ENCODE data around the gene PLCH2. TPM values are rescaled to one million over a fixed set of nuclear protein-coding genes. Genes with fewer than 3 reads are reported as not detected.

PLCH2 gene
- total and polyA plus RNA-seq, 2 donors (not counting 1 experiment from before 2014, with no cell fraction given), result 20.0 to 34.9 TPM

- Histone ChIP-seq H3K27me3 (replicated peaks in 1 of 4; ENCODE audit: control extremely low read depth in 1 of 4, control insufficient read depth in 3 of 4, insufficient read depth in 4 of 4, low read length in 3 of 4) (peaks cover 0 to 16% (median 2%) of the 10 kb centered on the region in 4 experiments), H3K79me2 (ENCODE audit: control insufficient read depth, insufficient read depth, low read length) (no peaks in the 10 kb centered on the region), H3K4me2 (replicated peaks; ENCODE audit: low read depth, low read length, poor library complexity, severe bottlenecking) (peak overlapping the region; percentile 82), H3K4me3 (ENCODE audit: control extremely low read depth in 1 of 5, extremely low read depth in 1 of 5, insufficient read depth in 1 of 5, low read depth in 2 of 5, low read length in 4 of 5) (peak overlapping the region in 4 of 5 experiments; percentile 69 to 89 (median 76)), H3K4me1 (ENCODE audit: control insufficient read depth in 2 of 2, insufficient read depth in 2 of 2, low read length in 2 of 2) (peaks cover 34 to 47% of the 10 kb centered on the region in 2 donors), H2AFZ (ENCODE audit: insufficient read depth, low read depth, low read length, poor library complexity, severe bottlenecking) (peak overlapping the region; percentile 57), H3K9me3 (ENCODE audit: control extremely low read depth in 1 of 3, control insufficient read depth in 2 of 3, insufficient read depth in 1 of 3, low read length in 2 of 3) (no peaks in the 10 kb centered on the region), H4K20me1 (ENCODE audit: control insufficient read depth, insufficient read depth, low read length, poor library complexity, severe bottlenecking) (peaks cover 7% of the 10 kb centered on the region), H3K9ac (ENCODE audit: low read length) (peak overlapping the region; percentile 67), H3K27ac (ENCODE audit: low read length in 2 of 2) (peak overlapping the region; percentile 99 to 100), H3K36me3 (replicated peaks in 1 of 2; ENCODE audit: control extremely low read depth in 1 of 2, control insufficient read depth in 1 of 2, extremely low read depth in 1 of 2, insufficient read depth in 2 of 2, low read length in 1 of 2) (no peaks in the 10 kb centered on the region)
- POLR2A ChIA-PET, result interaction anchor here (0.5 to 6.1 kb wide), 15 partner anchors 10 to 409 kb away, joined by 3 to 88 read pairs (median 6); partner anchors contain the start of genes FAAP20, HES5, MORN1 and PANK4
- CTCF ChIA-PET, result interaction anchor here (0.6 to 4.9 kb wide), 10 partner anchors 9 to 351 kb away, joined by 3 to 55 read pairs (median 4); partner anchors contain the start of genes FAAP20, PRXL2B and TNFRSF14
- TF ChIP-seq, protein P1, sequence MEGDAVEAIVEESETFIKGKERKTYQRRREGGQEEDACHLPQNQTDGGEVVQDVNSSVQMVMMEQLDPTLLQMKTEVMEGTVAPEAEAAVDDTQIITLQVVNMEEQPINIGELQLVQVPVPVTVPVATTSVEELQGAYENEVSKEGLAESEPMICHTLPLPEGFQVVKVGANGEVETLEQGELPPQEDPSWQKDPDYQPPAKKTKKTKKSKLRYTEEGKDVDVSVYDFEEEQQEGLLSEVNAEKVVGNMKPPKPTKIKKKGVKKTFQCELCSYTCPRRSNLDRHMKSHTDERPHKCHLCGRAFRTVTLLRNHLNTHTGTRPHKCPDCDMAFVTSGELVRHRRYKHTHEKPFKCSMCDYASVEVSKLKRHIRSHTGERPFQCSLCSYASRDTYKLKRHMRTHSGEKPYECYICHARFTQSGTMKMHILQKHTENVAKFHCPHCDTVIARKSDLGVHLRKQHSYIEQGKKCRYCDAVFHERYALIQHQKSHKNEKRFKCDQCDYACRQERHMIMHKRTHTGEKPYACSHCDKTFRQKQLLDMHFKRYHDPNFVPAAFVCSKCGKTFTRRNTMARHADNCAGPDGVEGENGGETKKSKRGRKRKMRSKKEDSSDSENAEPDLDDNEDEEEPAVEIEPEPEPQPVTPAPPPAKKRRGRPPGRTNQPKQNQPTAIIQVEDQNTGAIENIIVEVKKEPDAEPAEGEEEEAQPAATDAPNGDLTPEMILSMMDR (IDR thresholded peaks at IDR 0.05), result no peak
- TF ChIP-seq EZH2 (IDR thresholded peaks at IDR 0.05; ENCODE audit: borderline replicate concordance, insufficient read depth, low read depth, low read length, poor library complexity, severe bottlenecking), result no peak
- 1% methylated on average over 31 of the region's 43 CpGs for WGBS (ENCODE audit: insufficient coverage)
- DNase-seq, result peak; percentile 95
- H3K4me1 Mint-ChIP-seq, result peaks cover 33% of the 10 kb centered on the region
- no peaks in the 10 kb centered on the region for H3K9me3 Mint-ChIP-seq (ENCODE audit: insufficient read depth)
- intact Hi-C loops (cut with micrococcal nuclease), result loop anchor here (2.0 to 5.0 kb wide), 2 partner anchors 49 to 413 kb away; no protein-coding TSS in a partner anchor
- peak overlapping the region; percentile 92 for H3K4me3 Mint-ChIP-seq
- peaks cover 6% of the 10 kb centered on the region for H3K27me3 Mint-ChIP-seq
- peak; percentile 52 for ATAC-seq (ENCODE audit: low read depth)
- peak overlapping the region; percentile 98 for H3K27ac Mint-ChIP-seq
Measured at GRCh38 chr1:2545754-2546514, 69.8 kb downstream of the PLCH2 start.

Data from B cell (primary cell).